Femur (tissue), 1 donor: ENCODE data around the gene ANKRD40.
A peak's percentile ranks its signal among the peaks of the same experiment; 100 is the strongest.

ENCODE experiments used
- DNase-seq: peaks from one replicate; pipeline ENCODE4 v3.0.0-alpha.2; 2017

Gene ANKRD40

GRCh38 chr17:50668025-50668837 lies 39.5 kb downstream of the ANKRD40 start:
- peak; percentile 15 for DNase-seq

DNA sequence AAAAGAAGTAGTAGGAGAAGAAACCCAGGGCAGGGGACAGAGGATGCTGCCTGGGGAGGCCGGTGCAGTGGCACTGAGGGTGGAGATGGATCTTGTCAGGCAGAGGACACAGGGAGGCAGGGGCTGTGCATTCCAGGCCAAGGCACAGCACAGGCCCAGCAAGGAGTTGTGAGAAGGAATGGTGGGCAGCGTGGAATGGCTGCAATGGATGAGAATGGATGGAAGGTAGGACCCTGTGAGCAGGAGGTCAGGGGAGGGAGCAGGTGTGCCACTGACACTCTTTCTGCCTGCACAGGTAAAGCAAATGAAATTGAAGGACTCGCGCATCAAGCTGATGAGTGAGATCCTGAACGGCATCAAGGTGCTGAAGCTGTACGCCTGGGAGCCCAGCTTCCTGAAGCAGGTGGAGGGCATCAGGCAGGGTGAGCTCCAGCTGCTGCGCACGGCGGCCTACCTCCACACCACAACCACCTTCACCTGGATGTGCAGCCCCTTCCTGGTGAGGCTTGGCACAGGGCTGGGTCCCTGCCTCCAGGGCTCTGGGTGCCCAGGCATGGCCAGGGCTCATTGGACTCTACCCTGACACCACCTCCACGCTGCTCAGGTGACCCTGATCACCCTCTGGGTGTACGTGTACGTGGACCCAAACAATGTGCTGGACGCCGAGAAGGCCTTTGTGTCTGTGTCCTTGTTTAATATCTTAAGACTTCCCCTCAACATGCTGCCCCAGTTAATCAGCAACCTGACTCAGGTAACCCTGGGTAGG lies 40.3 kb downstream of the ANKRD40 start:
- peak; percentile 10 for DNase-seq

GRCh38 chr17:50666316-50666715 lies 41.4 kb downstream of the ANKRD40 start:
- no peak for DNase-seq

- DNase-seq = no peak
Observed at GRCh38 chr17:50665838-50666237, 41.9 kb downstream of the ANKRD40 start.

GRCh38 chr17:50664788-50665458 lies 42.8 kb downstream of the ANKRD40 start:
- DNase-seq = no peak

DNA sequence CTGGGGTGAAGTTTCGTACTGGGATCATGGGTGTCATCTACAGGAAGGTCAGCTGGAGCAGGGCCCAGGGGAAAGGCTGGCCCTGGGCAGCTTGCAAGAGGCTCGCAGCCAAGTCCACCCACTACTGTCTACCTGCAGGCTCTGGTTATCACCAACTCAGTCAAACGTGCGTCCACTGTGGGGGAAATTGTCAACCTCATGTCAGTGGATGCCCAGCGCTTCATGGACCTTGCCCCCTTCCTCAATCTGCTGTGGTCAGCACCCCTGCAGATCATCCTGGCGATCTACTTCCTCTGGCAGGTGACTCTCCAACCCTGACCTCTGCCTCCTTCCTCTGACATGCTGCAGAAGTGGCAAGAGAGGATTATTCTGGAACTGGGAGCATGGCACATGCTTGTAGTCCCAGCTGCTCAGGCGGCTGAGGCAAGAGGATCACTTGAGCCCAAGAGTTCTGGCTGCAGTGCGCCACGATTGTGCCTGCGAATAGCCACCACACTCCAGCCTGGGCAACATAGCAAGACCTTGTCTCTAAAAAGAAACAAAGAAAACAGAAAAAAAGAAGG lies 43.8 kb downstream of the ANKRD40 start:
- DNase-seq = no peak

GRCh38 chr17:50662632-50663225 lies 45.0 kb downstream of the ANKRD40 start:
- no peak for DNase-seq

GRCh38 chr17:50661795-50662391 lies 45.8 kb downstream of the ANKRD40 start:
- DNase-seq = no peak

- no peak for DNase-seq
Observed at GRCh38 chr17:50661348-50661747, 46.4 kb downstream of the ANKRD40 start.

- DNase-seq = no peak
Observed at GRCh38 chr17:50660887-50661345, 46.8 kb downstream of the ANKRD40 start.

- no peak for DNase-seq
Observed at GRCh38 chr17:50660042-50660886, 47.5 kb downstream of the ANKRD40 start.

GRCh38 chr17:50659179-50659578 lies 48.5 kb downstream of the ANKRD40 start:
- DNase-seq = no peak

GRCh38 chr17:50658616-50659015 lies 49.1 kb downstream of the ANKRD40 start:
- DNase-seq = no peak

DNA sequence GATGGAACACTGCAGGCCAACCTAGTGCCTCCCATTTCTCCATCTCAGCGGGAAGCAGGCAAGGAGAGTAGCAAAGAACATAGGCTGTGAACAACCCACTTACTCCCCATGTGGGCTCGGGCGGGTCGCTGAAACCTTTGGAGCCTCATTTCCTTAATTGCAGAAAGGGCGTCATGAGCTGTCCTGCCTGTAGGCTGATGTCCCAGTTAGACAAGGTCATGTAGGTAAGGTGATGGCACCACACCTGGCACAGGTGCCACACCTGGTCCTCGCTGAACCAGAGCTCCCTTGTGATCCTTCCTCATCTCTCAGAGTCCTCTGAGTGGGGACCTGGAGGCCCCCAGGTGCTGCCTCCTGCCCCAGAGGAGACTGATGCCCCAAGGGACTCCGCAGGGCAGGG lies 50.1 kb downstream of the ANKRD40 start:
- DNase-seq = no peak

DNA sequence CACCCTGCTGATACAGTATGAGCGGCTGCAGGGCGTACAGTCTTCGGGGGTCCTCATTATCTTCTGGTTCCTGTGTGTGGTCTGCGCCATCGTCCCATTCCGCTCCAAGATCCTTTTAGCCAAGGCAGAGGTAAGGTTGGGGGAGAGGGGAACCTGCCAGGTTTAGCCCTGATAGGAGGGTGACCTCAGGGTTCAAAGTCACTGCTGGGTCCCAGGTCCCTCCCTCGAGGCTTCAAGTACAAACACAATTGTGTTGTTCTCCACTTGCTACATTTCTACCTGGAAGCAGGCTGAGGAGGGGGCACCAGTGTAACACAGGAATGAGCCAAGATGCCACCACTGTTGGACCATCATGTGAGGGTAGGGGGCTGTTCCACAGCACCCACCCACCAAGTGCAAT lies 50.7 kb downstream of the ANKRD40 start:
- no peak for DNase-seq

DNA sequence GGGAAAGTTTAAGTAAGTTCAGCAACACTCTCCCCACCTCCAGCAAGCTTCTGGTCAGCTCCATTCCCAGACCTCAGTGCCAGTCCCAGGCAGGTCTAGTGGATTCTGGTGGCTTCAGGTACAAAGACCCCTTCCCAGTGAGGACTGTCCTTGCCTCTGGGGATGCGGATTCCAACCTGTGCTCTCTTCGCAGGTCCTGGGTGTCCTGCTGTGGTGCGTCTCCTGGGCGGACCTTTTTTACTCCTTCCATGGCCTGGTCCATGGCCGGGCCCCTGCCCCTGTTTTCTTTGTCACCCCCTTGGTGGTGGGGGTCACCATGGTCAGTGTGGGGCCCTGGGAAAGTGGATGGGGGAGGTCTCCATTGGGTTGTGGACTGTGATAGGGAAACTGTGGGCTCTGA lies 51.2 kb downstream of the ANKRD40 start:
- DNase-seq = no peak

DNA sequence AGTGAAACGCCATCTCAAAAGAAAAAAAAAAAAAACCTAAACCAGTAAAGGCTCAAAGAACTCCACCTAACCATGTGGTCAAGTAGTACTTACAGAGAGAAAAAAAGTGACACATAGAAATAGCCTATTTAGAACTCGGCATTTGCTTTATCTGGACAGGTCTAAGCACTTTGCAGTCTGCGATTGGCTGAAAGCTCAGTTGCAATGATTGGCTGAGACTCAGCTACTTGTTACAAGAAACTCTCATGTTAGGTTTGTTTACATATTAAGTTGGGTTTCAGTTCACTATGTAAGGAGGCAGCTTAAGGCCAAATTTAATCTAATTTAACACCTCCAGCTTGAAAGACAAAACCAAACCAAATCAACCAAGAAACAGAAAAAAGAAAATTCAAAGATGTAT lies 54.0 kb downstream of the ANKRD40 start:
- no peak for DNase-seq

GRCh38 chr17:50651661-50652060 lies 56.1 kb downstream of the ANKRD40 start:
- no peak for DNase-seq

DNA sequence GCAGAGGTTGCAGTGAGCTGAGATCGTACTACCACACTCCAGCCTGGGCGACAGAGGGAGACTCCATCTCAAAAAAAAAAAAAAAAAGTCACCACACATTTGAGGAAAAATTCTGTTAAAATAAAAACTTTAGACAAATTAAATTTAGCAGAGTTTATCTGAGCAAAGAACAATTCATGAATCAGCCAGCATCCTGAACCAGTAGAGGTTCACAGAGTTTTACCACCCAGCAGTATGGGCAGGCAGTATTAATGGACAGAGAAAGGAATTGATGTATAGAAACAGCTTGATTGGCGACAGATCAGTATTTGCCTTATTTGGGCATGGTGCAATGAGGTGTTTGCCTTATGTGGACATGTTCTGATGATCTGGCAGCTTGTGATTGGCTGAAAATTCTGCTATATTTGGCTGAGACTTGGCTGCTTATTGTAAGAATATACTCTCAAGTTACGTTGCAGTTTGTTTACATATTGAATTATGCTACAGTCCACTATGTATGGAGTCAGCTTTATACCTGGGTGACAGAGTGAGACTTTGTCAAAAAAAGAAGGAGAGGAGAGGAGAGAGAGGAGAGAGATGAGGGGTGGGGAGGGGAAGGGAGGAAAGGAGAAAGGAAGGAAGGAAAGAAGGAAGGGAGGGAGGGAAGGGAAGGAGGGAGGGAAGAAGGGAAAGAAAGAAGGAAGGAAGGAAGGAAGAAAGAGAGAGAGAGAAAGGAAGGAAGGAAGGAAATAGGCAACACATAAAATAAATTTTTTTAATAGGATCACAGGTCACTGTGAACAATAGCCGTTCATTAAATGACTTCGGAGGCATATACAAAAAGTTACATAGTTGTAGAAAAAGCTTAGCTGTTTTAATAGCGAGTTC lies 58.4 kb downstream of the ANKRD40 start:
- no peak for DNase-seq

DNA sequence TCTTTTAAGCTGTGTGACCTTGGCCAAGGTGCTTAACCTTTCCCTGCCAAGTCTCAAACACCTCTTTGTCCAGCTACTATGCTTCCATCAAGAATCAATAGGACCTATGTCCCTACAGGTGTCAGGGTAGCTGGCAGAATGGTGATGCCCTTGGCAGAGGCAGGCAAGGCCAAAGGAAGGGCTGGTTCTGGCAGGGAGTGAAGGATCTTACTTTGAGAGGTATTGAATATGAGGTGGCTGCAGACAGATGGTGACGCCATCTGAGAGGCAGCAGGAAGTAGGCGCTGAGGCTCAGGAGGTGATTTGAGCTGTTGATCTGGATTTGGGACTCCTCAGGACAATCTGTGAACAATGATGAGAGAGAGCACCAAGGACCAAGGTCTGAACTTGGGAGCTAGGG lies 60.5 kb downstream of the ANKRD40 start:
- DNase-seq = no peak
